ENCODE data around the gene F2. TPM values are rescaled to one million over a fixed set of nuclear protein-coding genes. Genes with fewer than 3 reads are reported as not detected.

F2 gene
- total RNA-seq (2021; ENCODE audit: unreplicated experiment): 0.47 TPM
- 0.05 and 0.12 TPM in 2 replicates for polyA plus RNA-seq (2012)
- Bru-seq, nascent RNA: percentile 9 among the genes with signal in this experiment
- BruChase-seq, experiment 1, labeled RNA remaining after a 6-hour chase: percentile 11 among the genes with signal in this experiment
- BruChase-seq, experiment 2, labeled RNA remaining after a 2-hour chase: percentile 11 among the genes with signal in this experiment
- long read RNA-seq: 0 reads

GRCh38 chr11:46719048-46719542 lies at the start of gene F2:
TSS of gene F2 (plus strand) at chr11:46719213. CDS start at chr11:46719236, 23 bp downstream.
- RAD21 ChIA-PET (ENCODE audit: low non-redundant PET in 1 of 2, low total read pairs in 2 of 2, uncharacterized antibody in 2 of 2, unreplicated experiment in 2 of 2): no interaction called here
- no peak within 1 kb of the TSS for H3K4me3 ChIP-seq (replicated peaks in 1 of 2; ENCODE audit: low read depth in 1 of 2, low read length in 2 of 2)
- H4K20me1 ChIP-seq (ENCODE audit: insufficient read depth): no peaks in the 10 kb centered on the region
- H3K9me3 ChIP-seq (ENCODE audit: control insufficient read depth in 1 of 2, insufficient read depth in 1 of 2, low read depth in 1 of 2, low read length in 2 of 2): no peaks in the 10 kb centered on the region
- TF ChIP-seq POLR2AphosphoS5 (IDR thresholded peaks at IDR 0.05; ENCODE audit: low read depth, low read length) (no peak), CTCF (IDR thresholded peaks at IDR 0.05 in 2 of 3, conservative IDR thresholded peaks at IDR 0.05 in 1 of 3; ENCODE audit: borderline replicate concordance in 1 of 3, insufficient read depth in 1 of 3, low read depth in 2 of 3, low read length in 2 of 3) (no peak), CEBPB (IDR thresholded peaks at IDR 0.05; ENCODE audit: low read depth) (no peak)
- peaks cover 5 to 20% of the 10 kb centered on the region in 2 experiments; a peak in 3 of 4 replicates for H3K4me1 ChIP-seq (ENCODE audit: control insufficient read depth in 1 of 2, insufficient read depth in 2 of 2, low read length in 2 of 2)
- peak within 1 kb of the TSS; percentile 83 for H2AFZ ChIP-seq (ENCODE audit: low read depth, low read length, poor library complexity, severe bottlenecking)
- intact Hi-C loops (cut with micrococcal nuclease): no loop called here
- H3K36me3 ChIP-seq (ENCODE audit: control insufficient read depth in 1 of 2, insufficient read depth in 2 of 2, low read length in 2 of 2): no peaks in the 10 kb centered on the region
- POLR2A ChIA-PET: no interaction called here
- no peaks in the 10 kb centered on the region for H3K9me2 ChIP-seq (ENCODE audit: insufficient read depth)
- peak within 1 kb of the TSS; percentile 53 for H3K4me2 ChIP-seq (ENCODE audit: low read length)
- CTCF ChIA-PET: no interaction called here
- H3K27me3 ChIP-seq (ENCODE audit: insufficient read depth, low read length): no peaks in the 10 kb centered on the region
- no peak within 1 kb of the TSS; the same call in 1 of the 2 replicates for H3K27ac ChIP-seq (ENCODE audit: low read depth, low read length)
- H3K9ac ChIP-seq (ENCODE audit: low read length): peak within 1 kb of the TSS; percentile 23; the same call in 1 of the 2 replicates
- DNase-seq (ENCODE audit: low read depth, low spot score): no peak
- ATAC-seq: no peak
- H3K79me2 ChIP-seq (ENCODE audit: insufficient read depth, low read length): no peaks in the 10 kb centered on the region
- no TSS peak for BruUV-seq (replicated peaks)

- intact Hi-C loops (cut with micrococcal nuclease): loop anchor here (5.0 kb wide), 1 partner anchor 133 kb away; no protein-coding TSS in a partner anchor
- Histone ChIP-seq H3K27me3 (ENCODE audit: insufficient read depth, low read length) (no peaks in the 10 kb centered on the region), H3K9ac (ENCODE audit: low read length) (no peak overlapping the region), H3K27ac (ENCODE audit: low read depth, low read length) (no peak overlapping the region), H3K4me3 (replicated peaks in 1 of 2; ENCODE audit: low read depth in 1 of 2, low read length in 2 of 2) (no peak overlapping the region), H3K9me3 (ENCODE audit: control insufficient read depth in 1 of 2, insufficient read depth in 1 of 2, low read depth in 1 of 2, low read length in 2 of 2) (no peaks in the 10 kb centered on the region), H3K4me1 (ENCODE audit: control insufficient read depth in 1 of 2, insufficient read depth in 2 of 2, low read length in 2 of 2) (no peaks in the 10 kb centered on the region), H3K4me2 (ENCODE audit: low read length) (no peak overlapping the region), H3K9me2 (ENCODE audit: insufficient read depth) (no peaks in the 10 kb centered on the region), H4K20me1 (ENCODE audit: insufficient read depth) (no peaks in the 10 kb centered on the region), H2AFZ (ENCODE audit: low read depth, low read length, poor library complexity, severe bottlenecking) (no peak overlapping the region), H3K36me3 (ENCODE audit: control insufficient read depth in 1 of 2, insufficient read depth in 2 of 2, low read length in 2 of 2) (peaks cover 10 to 22% of the 10 kb centered on the region in 2 experiments; a peak in 3 of 4 replicates), H3K79me2 (ENCODE audit: insufficient read depth, low read length) (no peaks in the 10 kb centered on the region)
- ATAC-seq: peak; percentile 89
- POLR2A ChIA-PET: no interaction called here
- RAD21 ChIA-PET (ENCODE audit: low non-redundant PET in 1 of 2, low total read pairs in 2 of 2, uncharacterized antibody in 2 of 2, unreplicated experiment in 2 of 2): no interaction called here
- CTCF ChIA-PET: interaction anchor here (1.4 kb wide), 1 partner anchor 483 kb away, joined by 4 read pairs; no protein-coding TSS in a partner anchor
- DNase-seq (ENCODE audit: low read depth, low spot score): no peak
- BruUV-seq (replicated peaks): no TSS peak
- TF ChIP-seq EGR1 (IDR thresholded peaks at IDR 0.05; ENCODE audit: low read depth) (no peak), ZNF274 (IDR thresholded peaks at IDR 0.05; ENCODE audit: low read depth, low read length) (no peak), RAD21 (IDR thresholded peaks at IDR 0.05; ENCODE audit: low read depth) (peak; percentile 53; the same call in 1 of the 2 replicates), EZH2 (IDR thresholded peaks at IDR 0.05) (no peak), YY1 (IDR thresholded peaks at IDR 0.05; ENCODE audit: extremely low read depth, insufficient replicate concordance, low read depth, low read length) (no peak), TCF7L2 (IDR thresholded peaks at IDR 0.05; ENCODE audit: borderline replicate concordance, extremely low read depth, insufficient read depth, insufficient read length) (no peak), CTCF (IDR thresholded peaks at IDR 0.05 in 2 of 3, conservative IDR thresholded peaks at IDR 0.05 in 1 of 3; ENCODE audit: borderline replicate concordance in 1 of 3, insufficient read depth in 1 of 3, low read depth in 2 of 3, low read length in 2 of 3) (peak; percentile 31 to 61 (median 58); a peak in 4 of 6 replicates)
These were observed 49.3 kb upstream of the F2 start for GRCh38 chr11:46669711-46670139.
